Right lobe of liver (tissue), 4 donors: ENCODE measurements around the gene CYP26A1.

Experiments
- POLR2A ChIP-seq: fragments of 450-650 bp; IDR thresholded peaks from one replicate; pipeline ENCODE4 v1.6.1; 2017; ENCODE audit warnings: antibody characterized with exemption, mild to moderate bottlenecking
- TF ChIP-seq, protein P1 (sequence below), 4 donors: fragments of 200-600 bp in 3 of 4; fragments of 450-650 bp in 1 of 4; IDR thresholded peaks; one replicate each; pipeline versions ENCODE4 v1.5.1 to v1.8.0; 2016 to 2022; ENCODE audit warnings: antibody characterized with exemption in 4 of 4, mild to moderate bottlenecking in 2 of 4
- donor health status: DM: no; HTN: no; CAD: no.
- donor health status: DM: no; HTN: no; CAD: no.
- donor health status: DM: no; HTN: yes; CAD: no.

GRCh38 chr10:93071177-93071472, 2.6 kb upstream of the CYP26A1 start:
- TF ChIP-seq, protein P1, sequence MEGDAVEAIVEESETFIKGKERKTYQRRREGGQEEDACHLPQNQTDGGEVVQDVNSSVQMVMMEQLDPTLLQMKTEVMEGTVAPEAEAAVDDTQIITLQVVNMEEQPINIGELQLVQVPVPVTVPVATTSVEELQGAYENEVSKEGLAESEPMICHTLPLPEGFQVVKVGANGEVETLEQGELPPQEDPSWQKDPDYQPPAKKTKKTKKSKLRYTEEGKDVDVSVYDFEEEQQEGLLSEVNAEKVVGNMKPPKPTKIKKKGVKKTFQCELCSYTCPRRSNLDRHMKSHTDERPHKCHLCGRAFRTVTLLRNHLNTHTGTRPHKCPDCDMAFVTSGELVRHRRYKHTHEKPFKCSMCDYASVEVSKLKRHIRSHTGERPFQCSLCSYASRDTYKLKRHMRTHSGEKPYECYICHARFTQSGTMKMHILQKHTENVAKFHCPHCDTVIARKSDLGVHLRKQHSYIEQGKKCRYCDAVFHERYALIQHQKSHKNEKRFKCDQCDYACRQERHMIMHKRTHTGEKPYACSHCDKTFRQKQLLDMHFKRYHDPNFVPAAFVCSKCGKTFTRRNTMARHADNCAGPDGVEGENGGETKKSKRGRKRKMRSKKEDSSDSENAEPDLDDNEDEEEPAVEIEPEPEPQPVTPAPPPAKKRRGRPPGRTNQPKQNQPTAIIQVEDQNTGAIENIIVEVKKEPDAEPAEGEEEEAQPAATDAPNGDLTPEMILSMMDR (IDR thresholded peaks at IDR 0.05): no peak
- TF ChIP-seq POLR2A: no peak
